ENCODE data around the gene ATP2C1.
"Not testable (repeated sequence)": the region's sequence is repeated elsewhere in the genome, so short reads cannot be mapped to it uniquely, and the experiment has no call there.

Gene ATP2C1

GRCh38 chr3:130934442-130935089 lies 40.7 kb downstream of the ATP2C1 start:
- DNase-seq (ENCODE audit: low read depth in 2 of 2), result no peak

GRCh38 chr3:130935761-130936492 lies 42.0 kb downstream of the ATP2C1 start:
- no peak for DNase-seq (ENCODE audit: low read depth in 2 of 2)

- DNase-seq (ENCODE audit: low read depth in 2 of 2), result no peak
Observed at GRCh38 chr3:130939753-130940152, 45.9 kb downstream of the ATP2C1 start.

- no peak for DNase-seq (ENCODE audit: low read depth in 2 of 2)
Observed at GRCh38 chr3:130941793-130942192, 47.9 kb downstream of the ATP2C1 start.

- DNase-seq (ENCODE audit: low read depth in 2 of 2), result no peak
Observed at GRCh38 chr3:130946882-130947281, 53.0 kb downstream of the ATP2C1 start.

GRCh38 chr3:130948001-130948773 lies 54.3 kb downstream of the ATP2C1 start:
- no peak for DNase-seq (ENCODE audit: low read depth in 2 of 2)

- no peak for DNase-seq (ENCODE audit: low read depth in 2 of 2)
Observed at GRCh38 chr3:130948929-130949328, 55.0 kb downstream of the ATP2C1 start.

- DNase-seq (ENCODE audit: low read depth in 2 of 2), result no peak
Observed at GRCh38 chr3:130950124-130950523, 56.2 kb downstream of the ATP2C1 start.

- DNase-seq (ENCODE audit: low read depth in 2 of 2), result no peak
Observed at GRCh38 chr3:130950641-130951040, 56.8 kb downstream of the ATP2C1 start.

- DNase-seq (ENCODE audit: low read depth in 2 of 2), result no peak
Observed at GRCh38 chr3:130955481-130955880, 61.6 kb downstream of the ATP2C1 start.

GRCh38 chr3:130956281-130956680 lies 62.4 kb downstream of the ATP2C1 start:
- DNase-seq (ENCODE audit: low read depth in 2 of 2), result no peak

GRCh38 chr3:130956721-130957120 lies 62.8 kb downstream of the ATP2C1 start:
- no peak for DNase-seq (ENCODE audit: low read depth in 2 of 2)

- no peak for DNase-seq (ENCODE audit: low read depth in 2 of 2)
Observed at GRCh38 chr3:130960139-130960795, 66.4 kb downstream of the ATP2C1 start.

GRCh38 chr3:130961458-130961857 lies 67.6 kb downstream of the ATP2C1 start:
- DNase-seq (ENCODE audit: low read depth in 2 of 2), result no peak

GRCh38 chr3:130963444-130963843 lies 69.6 kb downstream of the ATP2C1 start:
- DNase-seq (ENCODE audit: low read depth in 2 of 2), result no peak

- no peak for DNase-seq (ENCODE audit: low read depth in 2 of 2)
Observed at GRCh38 chr3:130963878-130964277, 70.0 kb downstream of the ATP2C1 start.

GRCh38 chr3:130967281-130967680 lies 73.4 kb downstream of the ATP2C1 start:
- DNase-seq (ENCODE audit: low read depth in 2 of 2), result no peak

GRCh38 chr3:130968221-130968620 lies 74.3 kb downstream of the ATP2C1 start:
- DNase-seq (ENCODE audit: low read depth in 2 of 2), result no peak

- no peak for DNase-seq (ENCODE audit: low read depth in 2 of 2)
Observed at GRCh38 chr3:130969621-130970020, 75.7 kb downstream of the ATP2C1 start.

- DNase-seq (ENCODE audit: low read depth in 2 of 2), result no peak
Observed at GRCh38 chr3:130971208-130971607, 77.3 kb downstream of the ATP2C1 start.

GRCh38 chr3:130972592-130972991 lies 78.7 kb downstream of the ATP2C1 start:
- not testable (repeated sequence) for DNase-seq (ENCODE audit: low read depth in 2 of 2)

GRCh38 chr3:130973406-130973805 lies 79.5 kb downstream of the ATP2C1 start:
- DNase-seq (ENCODE audit: low read depth in 2 of 2), result no peak

Data from stimulated activated CD8-positive, alpha-beta memory T cell treated with anti-CD3 and anti-CD28 coated beads, Interleukin-2, amount 100 ng/mL, for 1 hour (primary cell).